ENCODE measurements around the gene SRY. TPM values are rescaled to one million over a fixed set of nuclear protein-coding genes. Genes with fewer than 3 reads are reported as not detected.

SRY gene
- total RNA-seq, 1 donor from 2014 or later = not detected

DNA sequence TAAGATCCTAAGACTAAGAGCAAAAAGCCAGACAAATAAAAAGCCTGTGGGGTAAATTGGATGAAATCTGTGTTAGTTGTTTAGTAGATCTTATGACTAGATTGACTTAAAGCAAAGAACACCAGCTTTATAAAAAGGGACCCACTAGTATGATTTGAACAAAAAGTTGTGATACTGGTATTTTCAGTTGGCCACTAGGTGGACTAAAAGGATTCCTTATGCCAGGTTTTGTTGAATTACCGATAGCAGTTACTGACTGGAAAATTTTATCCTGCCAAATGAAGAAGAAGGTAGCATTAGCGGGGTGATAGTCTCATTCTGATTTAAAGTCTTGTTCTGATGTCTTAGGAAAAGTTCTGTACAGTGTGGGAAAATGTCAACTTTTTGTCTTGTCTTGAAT lies 12.8 kb upstream of the SRY start:
- Mint-ChIP-seq H3K4me3 (no peak overlapping the region), H3K4me1 (no peaks in the 10 kb centered on the region), H3K36me3 (ENCODE audit: low read depth) (no peaks in the 10 kb centered on the region), H3K27ac (no peak overlapping the region), H3K9me3 (no peaks in the 10 kb centered on the region), H3K27me3 (peaks cover 6% of the 10 kb centered on the region)
- ATAC-seq (ENCODE audit: low read depth) (no peak), DNase-seq (no peak)
- CTCF ChIA-PET = no interaction called here
- intact Hi-C loops (cut with micrococcal nuclease) = no loop called here
- POLR2A ChIA-PET = no interaction called here
- TF ChIP-seq, protein P1, sequence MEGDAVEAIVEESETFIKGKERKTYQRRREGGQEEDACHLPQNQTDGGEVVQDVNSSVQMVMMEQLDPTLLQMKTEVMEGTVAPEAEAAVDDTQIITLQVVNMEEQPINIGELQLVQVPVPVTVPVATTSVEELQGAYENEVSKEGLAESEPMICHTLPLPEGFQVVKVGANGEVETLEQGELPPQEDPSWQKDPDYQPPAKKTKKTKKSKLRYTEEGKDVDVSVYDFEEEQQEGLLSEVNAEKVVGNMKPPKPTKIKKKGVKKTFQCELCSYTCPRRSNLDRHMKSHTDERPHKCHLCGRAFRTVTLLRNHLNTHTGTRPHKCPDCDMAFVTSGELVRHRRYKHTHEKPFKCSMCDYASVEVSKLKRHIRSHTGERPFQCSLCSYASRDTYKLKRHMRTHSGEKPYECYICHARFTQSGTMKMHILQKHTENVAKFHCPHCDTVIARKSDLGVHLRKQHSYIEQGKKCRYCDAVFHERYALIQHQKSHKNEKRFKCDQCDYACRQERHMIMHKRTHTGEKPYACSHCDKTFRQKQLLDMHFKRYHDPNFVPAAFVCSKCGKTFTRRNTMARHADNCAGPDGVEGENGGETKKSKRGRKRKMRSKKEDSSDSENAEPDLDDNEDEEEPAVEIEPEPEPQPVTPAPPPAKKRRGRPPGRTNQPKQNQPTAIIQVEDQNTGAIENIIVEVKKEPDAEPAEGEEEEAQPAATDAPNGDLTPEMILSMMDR (IDR thresholded peaks at IDR 0.05) = no peak

DNA sequence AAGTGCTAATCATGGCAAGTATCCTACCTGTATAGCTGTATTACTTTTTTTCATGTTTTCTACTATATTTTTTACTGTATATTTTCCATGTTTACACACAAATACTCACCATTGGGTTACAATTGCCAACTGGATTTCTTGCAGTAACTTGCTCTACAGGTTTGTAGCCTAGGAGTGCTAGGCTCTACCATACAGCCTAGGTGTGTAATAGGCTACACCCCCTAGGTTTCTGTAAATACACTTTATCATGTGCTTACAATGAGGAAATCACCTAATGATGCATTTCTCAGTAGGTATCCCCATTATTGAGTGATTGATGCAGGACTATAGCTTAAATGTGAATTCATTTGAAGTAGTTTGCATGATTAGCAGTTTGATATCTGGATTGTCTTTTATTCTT lies 10.5 kb upstream of the SRY start:
- Mint-ChIP-seq H3K9me3 (no peaks in the 10 kb centered on the region), H3K4me3 (no peak overlapping the region), H3K4me1 (no peaks in the 10 kb centered on the region), H3K27me3 (no peaks in the 10 kb centered on the region), H3K36me3 (ENCODE audit: low read depth) (no peaks in the 10 kb centered on the region), H3K27ac (no peak overlapping the region)
- intact Hi-C loops (cut with micrococcal nuclease) = no loop called here
- ATAC-seq (ENCODE audit: low read depth) (no peak), DNase-seq (no peak)
- ChIA-PET CTCF (no interaction called here), POLR2A (no interaction called here)
- TF ChIP-seq, protein P1 (IDR thresholded peaks at IDR 0.05) = no peak

DNA sequence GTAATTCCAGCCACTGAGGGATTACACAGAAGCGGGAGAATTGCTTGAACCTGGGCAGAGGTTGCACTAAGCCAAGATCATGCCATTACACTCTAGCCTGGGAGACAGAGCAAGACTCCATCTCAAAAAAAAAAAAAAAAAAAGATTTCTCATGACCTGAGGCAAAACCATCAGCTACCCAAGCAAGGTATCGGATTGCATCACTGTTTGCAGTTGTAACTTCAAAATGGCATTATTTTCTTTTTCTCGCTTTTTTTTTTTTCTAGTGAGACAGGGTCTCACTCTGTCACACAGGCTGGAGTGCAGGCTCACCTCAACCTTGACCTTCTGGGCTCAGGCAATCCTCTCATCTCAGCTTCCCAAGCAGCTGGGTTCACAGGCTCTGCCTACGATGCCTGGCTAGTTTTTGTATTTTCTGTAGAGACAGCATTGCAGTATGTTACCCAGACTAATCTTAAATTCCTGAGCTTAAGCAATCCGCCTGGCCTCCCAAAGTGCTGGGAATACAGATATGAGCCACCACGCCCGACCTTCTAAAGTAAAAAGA lies 9.6 kb upstream of the SRY start:
- Mint-ChIP-seq H3K27me3 (no peaks in the 10 kb centered on the region), H3K4me1 (no peaks in the 10 kb centered on the region), H3K9me3 (no peaks in the 10 kb centered on the region), H3K36me3 (ENCODE audit: low read depth) (no peaks in the 10 kb centered on the region), H3K27ac (no peak overlapping the region), H3K4me3 (no peak overlapping the region)
- TF ChIP-seq, protein P1 (IDR thresholded peaks at IDR 0.05) = no peak
- ATAC-seq (ENCODE audit: low read depth) (no peak), DNase-seq (no peak)
- POLR2A ChIA-PET = no interaction called here
- intact Hi-C loops (cut with micrococcal nuclease) = no loop called here
- CTCF ChIA-PET = no interaction called here

DNA sequence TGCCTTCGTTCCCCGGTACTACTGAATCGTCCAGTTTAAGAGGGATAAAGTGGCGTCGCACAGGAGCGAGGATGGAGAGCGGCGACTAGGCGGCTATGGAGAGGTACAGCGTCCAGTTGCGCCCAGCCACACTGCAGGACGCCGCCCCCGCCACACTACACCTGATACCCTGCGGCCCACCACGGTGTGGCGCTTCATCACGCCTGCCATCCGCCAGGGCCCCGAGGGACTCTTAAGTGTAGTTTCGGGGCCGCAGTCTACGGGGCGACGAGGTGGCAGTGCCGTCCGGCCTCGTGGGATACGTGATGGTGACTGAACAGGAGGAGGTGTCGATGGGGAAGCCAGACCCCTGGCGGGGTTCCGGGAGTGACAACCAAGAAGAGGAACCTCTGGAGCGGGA lies 2.3 kb upstream of the SRY start:
- no peak for DNase-seq
- intact Hi-C loops (cut with micrococcal nuclease) = no loop called here
- no peak overlapping the region for H3K4me3 Mint-ChIP-seq
- H3K27me3 Mint-ChIP-seq = peaks cover 25% of the 10 kb centered on the region
- ChIA-PET CTCF (no interaction called here), POLR2A (no interaction called here)
- peaks cover 5% of the 10 kb centered on the region for H3K4me1 Mint-ChIP-seq
- no peak overlapping the region for H3K27ac Mint-ChIP-seq
- H3K9me3 Mint-ChIP-seq = no peaks in the 10 kb centered on the region
- ATAC-seq (ENCODE audit: low read depth) = no peak
- no peaks in the 10 kb centered on the region for H3K36me3 Mint-ChIP-seq (ENCODE audit: low read depth)
- TF ChIP-seq, protein P1 (IDR thresholded peaks at IDR 0.05) = no peak

DNA sequence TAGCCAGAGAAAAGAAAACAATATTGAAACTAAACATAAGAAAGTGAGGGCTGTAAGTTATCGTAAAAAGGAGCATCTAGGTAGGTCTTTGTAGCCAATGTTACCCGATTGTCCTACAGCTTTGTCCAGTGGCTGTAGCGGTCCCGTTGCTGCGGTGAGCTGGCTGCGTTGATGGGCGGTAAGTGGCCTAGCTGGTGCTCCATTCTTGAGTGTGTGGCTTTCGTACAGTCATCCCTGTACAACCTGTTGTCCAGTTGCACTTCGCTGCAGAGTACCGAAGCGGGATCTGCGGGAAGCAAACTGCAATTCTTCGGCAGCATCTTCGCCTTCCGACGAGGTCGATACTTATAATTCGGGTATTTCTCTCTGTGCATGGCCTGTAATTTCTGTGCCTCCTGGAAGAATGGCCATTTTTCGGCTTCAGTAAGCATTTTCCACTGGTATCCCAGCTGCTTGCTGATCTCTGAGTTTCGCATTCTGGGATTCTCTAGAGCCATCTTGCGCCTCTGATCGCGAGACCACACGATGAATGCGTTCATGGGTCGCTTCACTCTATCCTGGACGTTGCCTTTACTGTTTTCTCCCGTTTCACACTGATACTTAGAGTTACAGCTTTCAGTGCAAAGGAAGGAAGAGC lies 488 bp downstream of the SRY start:
- H3K9me3 Mint-ChIP-seq = no peaks in the 10 kb centered on the region
- POLR2A ChIA-PET = no interaction called here

More for the DNA sequence above, 488 bp downstream of the SRY start:
- Mint-ChIP-seq H3K27ac (no peak overlapping the region), H3K4me1 (peaks cover 5% of the 10 kb centered on the region), H3K27me3 (peaks cover 25% of the 10 kb centered on the region), H3K4me3 (peak overlapping the region; percentile 48), H3K36me3 (ENCODE audit: low read depth) (no peaks in the 10 kb centered on the region)
- CTCF ChIA-PET = no interaction called here
- DNase-seq (no peak), ATAC-seq (ENCODE audit: low read depth) (no peak)
- intact Hi-C loops (cut with micrococcal nuclease) = no loop called here
- TF ChIP-seq, protein P1 (IDR thresholded peaks at IDR 0.05) = no peak

Other genes with a start within 250 kb of the SRY start
- gene RPS4Y1, start 53.9 kb upstream of the SRY start, total RNA-seq = 376 and 422 TPM in 2 replicates
- gene ZFY, start 147.7 kb upstream of the SRY start, total RNA-seq = 24.1 and 25.8 TPM in 2 replicates